Fibroblast of skin of back (primary cell): ENCODE measurements around the gene CNTNAP2.

Experiments
- DNase-seq: peaks from one replicate; pipeline ENCODE4 v3.0.0-alpha.2; 2013

Gene CNTNAP2

GRCh38 chr7:147803606-147804005, 1687.0 kb downstream of the CNTNAP2 start:
- no peak for DNase-seq

DNA sequence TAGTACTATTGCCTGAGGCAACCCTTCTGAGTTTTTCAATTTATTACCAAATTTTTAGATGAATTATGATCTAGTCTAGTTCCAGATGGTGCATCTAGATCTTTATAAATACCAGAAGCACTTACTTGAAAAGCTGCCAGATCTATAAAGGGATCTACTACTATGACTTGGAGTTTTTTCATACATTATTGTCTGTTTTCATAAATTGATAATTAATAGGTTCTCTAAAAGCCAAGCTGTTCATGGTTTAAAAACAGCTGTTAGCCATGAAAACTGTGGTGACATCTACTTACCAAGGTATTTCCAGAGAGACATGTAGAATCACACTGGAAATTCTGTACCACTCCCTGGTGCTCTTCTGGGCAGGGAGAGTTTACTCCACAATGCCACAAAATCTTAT, 1687.4 kb downstream of the CNTNAP2 start:
- no peak for DNase-seq

GRCh38 chr7:147805996-147806576, 1689.5 kb downstream of the CNTNAP2 start:
- DNase-seq: no peak

DNA sequence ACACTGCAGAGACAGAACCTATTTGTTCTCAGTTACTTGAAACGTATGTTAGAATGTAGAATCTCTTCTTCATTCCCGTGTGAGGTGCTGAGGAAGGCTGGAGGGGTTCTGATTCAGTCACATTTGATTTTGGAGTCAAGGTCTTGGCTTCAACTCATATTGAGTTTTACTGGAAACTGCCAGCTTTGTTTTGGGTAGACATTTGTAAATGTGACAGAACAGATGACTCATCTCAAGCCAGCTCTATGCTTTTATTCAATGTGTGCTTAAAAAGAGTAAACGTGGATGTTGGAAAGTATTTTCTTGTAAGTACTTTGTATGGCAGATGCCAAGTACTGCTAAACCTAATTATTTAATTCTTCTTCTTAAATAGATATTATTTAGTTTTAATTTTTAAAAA, 1693.2 kb downstream of the CNTNAP2 start:
- peak; percentile 14 for DNase-seq

DNA sequence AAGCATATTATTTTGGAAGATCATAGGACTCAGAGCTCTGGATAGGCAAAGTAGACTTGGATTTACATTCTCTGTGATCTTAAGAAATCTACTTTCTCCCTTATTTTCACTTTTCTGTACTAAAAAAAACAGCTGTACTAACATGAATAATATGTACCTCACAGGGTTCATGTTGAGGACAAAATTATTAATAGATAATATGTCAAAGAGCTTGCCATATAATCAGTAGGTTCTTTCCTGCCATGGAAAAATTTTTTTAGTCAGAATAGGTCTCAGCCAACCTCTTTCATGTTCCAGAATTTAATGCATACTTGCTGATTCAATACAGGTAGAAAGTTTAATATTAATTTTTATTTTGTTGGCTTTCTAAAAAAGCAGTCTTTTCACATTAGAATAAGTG, 1693.7 kb downstream of the CNTNAP2 start:
- no peak for DNase-seq

DNA sequence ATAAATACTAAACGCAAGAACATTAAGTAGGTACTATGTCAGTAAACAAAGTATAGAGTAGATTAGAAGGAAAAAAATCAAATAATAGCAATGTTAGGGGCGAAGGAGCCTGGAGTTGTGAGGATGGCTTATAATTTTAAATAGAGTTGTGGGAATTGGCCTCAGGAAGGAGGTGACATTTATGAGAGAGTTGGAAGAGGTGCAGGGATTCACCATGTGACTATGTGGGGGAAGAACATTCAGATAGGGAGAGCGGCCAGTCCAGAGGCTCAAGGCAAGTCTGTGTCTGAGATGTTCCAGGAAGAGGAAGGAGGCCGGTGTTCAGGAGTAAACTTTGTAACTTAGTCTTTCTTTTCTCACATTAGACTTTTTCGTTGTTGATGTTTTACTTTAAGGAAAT, 1695.3 kb downstream of the CNTNAP2 start:
- no peak for DNase-seq

- DNase-seq: no peak
These were observed 1696.7 kb downstream of the CNTNAP2 start for GRCh38 chr7:147813316-147813715.

DNA sequence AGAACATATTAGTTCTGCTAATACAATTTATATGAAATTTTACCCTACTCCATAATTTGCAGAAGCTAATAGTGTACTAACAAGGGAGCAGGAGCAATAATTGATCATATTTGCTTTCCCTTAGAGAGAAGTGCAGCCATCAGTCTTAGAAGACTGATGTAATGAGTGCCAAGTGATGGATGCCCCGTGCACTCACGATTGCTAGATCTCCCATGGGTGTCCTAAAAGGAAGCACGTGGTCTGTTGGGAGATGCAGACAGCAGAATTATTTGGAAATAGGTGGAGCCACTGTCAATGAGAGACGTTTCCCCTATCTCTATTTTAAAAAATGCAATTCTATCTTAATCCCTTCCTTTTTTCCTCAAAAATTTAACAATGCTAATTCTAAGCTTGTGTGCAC, 1701.7 kb downstream of the CNTNAP2 start:
- no peak for DNase-seq

DNA sequence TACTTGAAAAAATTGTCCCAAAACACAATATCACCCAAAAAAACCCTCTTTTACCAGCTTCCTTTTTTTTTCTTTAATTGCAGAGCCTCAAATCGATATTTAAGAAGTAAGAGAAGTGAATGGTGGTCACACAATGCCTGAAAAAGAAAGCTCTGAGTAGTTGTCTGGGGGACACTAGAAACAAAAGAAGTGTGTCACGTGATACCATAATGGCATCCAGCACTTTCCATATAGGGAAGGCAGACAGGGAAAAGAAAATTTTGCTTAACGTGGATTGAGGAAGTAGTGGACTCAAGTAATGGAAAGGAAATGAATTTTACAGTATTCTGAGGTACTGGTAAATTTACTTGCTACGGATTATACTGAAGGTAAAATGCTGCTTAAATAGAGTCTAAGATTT, 1708.1 kb downstream of the CNTNAP2 start:
- no peak for DNase-seq

GRCh38 chr7:147829016-147829415, 1712.4 kb downstream of the CNTNAP2 start:
- DNase-seq: no peak

GRCh38 chr7:147833557-147833956, 1717.0 kb downstream of the CNTNAP2 start:
- DNase-seq: no peak

DNA sequence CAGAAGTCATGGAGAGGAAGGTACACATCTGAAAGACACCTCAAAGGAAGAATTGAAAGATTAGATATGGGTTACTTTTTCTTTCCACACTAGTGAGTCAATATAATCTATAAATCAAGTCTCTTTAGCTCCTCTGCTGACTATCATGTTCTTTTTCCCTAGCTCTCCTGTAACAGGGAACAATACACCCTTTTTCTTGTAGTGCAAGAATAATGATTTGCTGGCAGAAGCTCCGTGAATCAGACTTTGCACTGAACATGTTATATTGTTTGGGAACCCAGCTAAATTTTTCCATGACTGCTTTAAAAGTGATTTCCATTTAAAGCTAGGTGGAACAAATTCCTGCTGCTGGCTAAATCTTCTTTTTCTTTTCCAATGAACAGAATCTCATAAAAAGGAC, 1717.4 kb downstream of the CNTNAP2 start:
- DNase-seq: no peak

- no peak for DNase-seq
These were observed 1736.2 kb downstream of the CNTNAP2 start for GRCh38 chr7:147852833-147853232.

DNA sequence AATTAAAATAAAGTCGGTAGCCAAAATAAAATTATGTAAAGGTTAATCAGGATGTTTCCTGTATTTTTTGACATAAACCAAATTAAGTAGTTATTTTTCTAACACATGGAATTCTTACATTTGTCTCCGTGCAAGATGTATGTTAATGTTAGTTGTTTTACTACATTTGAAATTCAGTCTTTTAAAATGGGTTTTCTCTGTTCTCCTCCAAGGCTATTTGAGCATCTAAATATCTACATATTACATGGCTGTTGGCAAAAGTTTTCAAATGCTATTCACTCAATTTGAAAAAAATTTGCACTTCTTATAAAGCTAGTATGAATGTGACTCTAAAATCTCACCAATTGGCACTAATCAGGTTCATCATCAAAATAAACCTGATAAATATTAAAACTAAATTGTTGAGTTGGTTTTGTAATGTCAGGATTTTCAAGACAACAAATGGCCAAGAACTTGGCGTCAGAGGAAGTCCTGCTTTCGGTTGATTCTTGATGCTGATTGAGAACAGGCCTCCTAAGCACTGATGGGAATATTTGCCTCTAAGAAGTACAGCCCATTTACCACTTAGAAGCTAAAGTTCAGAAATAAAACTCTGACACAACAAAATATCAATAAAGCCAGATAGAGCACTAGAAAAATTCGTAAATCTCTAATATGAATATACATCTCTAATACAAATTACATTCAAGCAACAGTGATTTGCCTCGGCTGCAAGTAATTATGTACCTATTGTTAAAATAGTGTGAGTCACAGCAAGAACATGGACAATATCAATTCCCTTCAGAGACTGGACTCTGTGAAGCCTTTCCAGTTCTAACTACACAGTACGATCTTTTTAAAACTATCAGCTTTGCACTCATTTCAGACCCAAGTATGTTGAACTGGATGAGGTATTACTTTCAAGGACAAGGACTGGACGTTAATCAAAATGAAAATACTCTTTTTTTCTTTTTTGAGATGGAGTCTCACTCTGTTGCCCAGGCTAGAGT, 1740.8 kb downstream of the CNTNAP2 start:
- no peak for DNase-seq

DNA sequence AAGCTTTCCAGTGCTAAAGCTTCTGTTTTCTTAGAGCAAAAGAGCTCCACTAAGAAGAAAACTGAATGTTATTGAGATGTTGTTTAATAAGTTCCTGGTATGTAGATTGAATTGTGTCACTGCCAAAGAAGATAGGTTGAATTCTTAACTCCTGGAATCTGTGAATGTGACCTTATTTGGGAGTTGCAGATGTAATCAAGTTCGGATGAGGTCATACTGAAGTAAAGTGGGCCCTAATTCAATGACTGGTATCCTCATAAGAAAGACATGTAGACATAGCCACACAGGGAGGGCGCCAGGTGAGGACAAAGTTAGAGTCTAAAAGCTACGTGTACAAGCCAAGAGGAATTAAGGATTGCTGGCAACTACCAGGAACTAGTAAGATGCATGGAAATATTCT, 1741.8 kb downstream of the CNTNAP2 start:
- peak; percentile 8 for DNase-seq

GRCh38 chr7:147859033-147859432, 1742.4 kb downstream of the CNTNAP2 start:
- DNase-seq: no peak

GRCh38 chr7:147859486-147859885, 1742.9 kb downstream of the CNTNAP2 start:
- no peak for DNase-seq

DNA sequence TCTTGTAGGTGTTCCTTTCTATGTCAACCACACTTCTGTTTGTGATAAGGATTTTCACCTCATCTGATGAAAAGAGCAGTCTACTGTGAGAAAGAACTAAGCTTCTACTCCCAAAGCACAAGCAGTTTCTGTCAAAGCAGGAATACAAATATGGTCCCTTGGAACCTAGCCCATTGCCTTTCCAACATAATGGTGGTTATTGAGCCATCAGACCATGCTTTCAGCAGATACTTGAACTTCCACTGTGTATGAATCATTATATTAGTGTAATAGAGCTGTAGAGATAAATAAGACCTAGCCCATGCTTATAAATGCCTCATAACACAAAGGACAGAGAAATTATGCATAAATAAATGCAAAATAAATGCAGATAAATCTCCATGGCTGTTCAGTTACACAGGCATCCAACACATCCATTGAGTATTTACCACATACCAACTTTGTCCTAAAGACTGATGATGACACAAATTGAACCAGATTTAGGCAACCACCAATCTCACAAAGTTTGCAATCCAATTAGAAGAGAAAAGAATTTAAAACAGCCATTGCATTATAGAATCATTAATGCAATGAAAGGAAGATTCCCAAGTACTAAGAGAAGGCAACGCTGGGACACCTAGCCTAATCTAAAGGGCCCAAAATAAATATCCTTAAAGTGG, 1744.6 kb downstream of the CNTNAP2 start:
- DNase-seq: peak; percentile 46

GRCh38 chr7:147861945-147862344, 1745.3 kb downstream of the CNTNAP2 start:
- DNase-seq: no peak

GRCh38 chr7:147869456-147869855, 1752.9 kb downstream of the CNTNAP2 start:
- no peak for DNase-seq

- DNase-seq: no peak
These were observed 1762.5 kb downstream of the CNTNAP2 start for GRCh38 chr7:147878912-147879661.

GRCh38 chr7:147885869-147886268, 1769.3 kb downstream of the CNTNAP2 start:
- DNase-seq: no peak

- DNase-seq: peak; percentile 41
These were observed 1777.7 kb downstream of the CNTNAP2 start for GRCh38 chr7:147894271-147894670.
